ENCODE results near the gene HHEX. TPM values are rescaled to one million over a fixed set of nuclear protein-coding genes. Genes with fewer than 3 reads are reported as not detected.

The HHEX gene
- total and polyA plus RNA-seq, 2 of the 4 experiments (the other 2 are of a cell fraction): 2.3 to 7.7 TPM

DNA sequence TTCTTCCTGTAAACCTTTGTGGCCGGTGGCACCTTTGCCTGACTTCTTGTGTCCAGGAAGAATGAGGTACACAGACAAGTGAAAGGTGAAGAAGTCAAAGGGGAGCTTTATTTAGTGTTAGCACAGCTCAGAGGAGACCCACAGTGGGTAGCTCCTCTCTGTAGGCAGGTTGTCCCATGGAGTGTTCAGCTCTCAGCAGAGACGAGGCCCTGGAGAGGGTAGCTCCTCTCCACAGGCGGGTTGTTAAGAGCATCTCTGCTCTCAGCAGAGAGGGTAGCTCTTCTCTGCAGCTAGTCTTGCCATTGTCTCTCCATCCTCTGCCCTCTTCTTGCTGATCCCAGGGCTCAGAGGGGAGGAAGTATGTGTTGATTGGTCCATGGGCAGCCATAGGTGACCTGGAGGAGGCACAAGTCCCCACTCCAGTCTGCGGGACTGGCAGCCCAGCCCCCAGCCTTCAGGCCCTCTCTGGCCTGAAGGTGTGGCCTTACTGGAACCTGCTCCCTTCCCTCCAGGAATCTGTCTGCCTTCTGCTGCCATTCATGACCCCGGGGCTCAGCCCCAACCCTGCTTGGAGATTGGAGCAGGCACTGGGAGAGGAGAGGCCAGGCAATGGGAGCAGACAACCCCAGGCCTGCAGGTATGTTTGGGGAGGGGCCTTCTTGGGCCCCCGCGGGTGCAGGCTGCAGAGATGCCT, 24.5 kb downstream of the HHEX start:
- no peak overlapping the region for H2AFZ ChIP-seq (replicated peaks; ENCODE audit: low read length, poor library complexity)
- H4K91ac ChIP-seq (ENCODE audit: insufficient read depth, low read depth, low read length): no peak overlapping the region
- no peak overlapping the region for H2BK120ac ChIP-seq (ENCODE audit: low read depth, low read length)
- no peak for DNase-seq
- no peak overlapping the region for H3K4me3 ChIP-seq (ENCODE audit: insufficient read depth, low read depth, low read length)
- no peaks in the 10 kb centered on the region for H3K36me3 ChIP-seq (ENCODE audit: control insufficient read depth, insufficient read depth, low read length)
- ChIA-PET CTCF (no interaction called here), POLR2A (ENCODE audit: unreplicated experiment) (no interaction called here)
- H3K27me3 ChIP-seq (ENCODE audit: control insufficient read depth, insufficient read depth, low read length): no peaks in the 10 kb centered on the region
- no peak overlapping the region for H2BK15ac ChIP-seq (ENCODE audit: low read depth, low read length)
- H4K5ac ChIP-seq (ENCODE audit: low read depth, low read length): no peak overlapping the region
- ATAC-seq (ENCODE audit: low read depth): no peak
- no peaks in the 10 kb centered on the region for H3K79me1 ChIP-seq (ENCODE audit: low read depth in 1 of 2, low read length in 2 of 2)
- no peak overlapping the region for H3K14ac ChIP-seq (replicated peaks; ENCODE audit: low read depth, low read length)
- H3K9me1 ChIP-seq (ENCODE audit: insufficient read depth, low read length): no peaks in the 10 kb centered on the region; the same call in 1 of the 2 replicates
- in situ Hi-C loops (cut with MboI; ENCODE audit: low sequenced_read_pairs) (no loop called here), dilution Hi-C loops (cut with HindIII; ENCODE audit: low sequenced_read_pairs, unreplicated experiment) (no loop called here), intact Hi-C loops (cut with micrococcal nuclease) (no loop called here)
- H3K4ac ChIP-seq (ENCODE audit: low read depth, low read length): no peak overlapping the region
- TF ChIP-seq BHLHE40 (IDR thresholded peaks at IDR 0.05; ENCODE audit: low read depth, low read length) (no peak), MAZ (IDR thresholded peaks at IDR 0.05; ENCODE audit: borderline replicate concordance, low read depth, low read length) (no peak), RFX5 (IDR thresholded peaks at IDR 0.05; ENCODE audit: low read depth, low read length) (no peak), NFE2L2 (IDR thresholded peaks at IDR 0.05; ENCODE audit: low read depth, low read length) (no peak), RAD21 (IDR thresholded peaks at IDR 0.05; ENCODE audit: low read length) (no peak), RCOR1 (IDR thresholded peaks at IDR 0.05; ENCODE audit: insufficient replicate concordance, low read length) (no peak), CTCF (conservative IDR thresholded peaks at IDR 0.05; ENCODE audit: low read depth, low read length) (no peak), MAFK (IDR thresholded peaks at IDR 0.05; ENCODE audit: low read depth, low read length) (no peak)
- TF ChIP-seq, protein P1, sequence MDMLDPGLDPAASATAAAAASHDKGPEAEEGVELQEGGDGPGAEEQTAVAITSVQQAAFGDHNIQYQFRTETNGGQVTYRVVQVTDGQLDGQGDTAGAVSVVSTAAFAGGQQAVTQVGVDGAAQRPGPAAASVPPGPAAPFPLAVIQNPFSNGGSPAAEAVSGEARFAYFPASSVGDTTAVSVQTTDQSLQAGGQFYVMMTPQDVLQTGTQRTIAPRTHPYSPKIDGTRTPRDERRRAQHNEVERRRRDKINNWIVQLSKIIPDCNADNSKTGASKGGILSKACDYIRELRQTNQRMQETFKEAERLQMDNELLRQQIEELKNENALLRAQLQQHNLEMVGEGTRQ (IDR thresholded peaks at IDR 0.05; ENCODE audit: low read depth, low read length): no peak
- H3K23ac ChIP-seq (ENCODE audit: low read depth, low read length): no peak overlapping the region
- no peak overlapping the region for H2BK5ac ChIP-seq (ENCODE audit: low read depth, low read length, poor library complexity, severe bottlenecking)
- H3K9me3 ChIP-seq (ENCODE audit: control insufficient read depth, insufficient read depth, low read length): peaks cover 5% of the 10 kb centered on the region
- no peak overlapping the region for H3K9ac ChIP-seq (ENCODE audit: low read depth, low read length)
- no peak overlapping the region for H3K4me2 ChIP-seq (ENCODE audit: low read depth, low read length)
- no peak overlapping the region for H3K56ac ChIP-seq (ENCODE audit: extremely low read depth, insufficient read depth, low read length)
- H4K8ac ChIP-seq (ENCODE audit: low read depth in 2 of 2, low read length in 2 of 2): no peak overlapping the region
- H3K4me1 ChIP-seq (ENCODE audit: control insufficient read depth, insufficient read depth, low read length): peaks cover 2% of the 10 kb centered on the region; the same call in 1 of the 2 replicates
- no peak overlapping the region for H3K27ac ChIP-seq (ENCODE audit: insufficient read depth, low read length)
- no TSS peak for BruUV-seq (replicated peaks)
- no peak overlapping the region for H3K18ac ChIP-seq (ENCODE audit: low read depth, low read length)
- WGBS, 2 experiments (ENCODE audit: extremely low coverage in 2 of 2, insufficient read length in 1 of 2): no CpG with 5 or more reads among the region's 7 CpGs
- H2BK20ac ChIP-seq (ENCODE audit: low read depth, low read length): no peak overlapping the region
- H4K20me1 ChIP-seq (ENCODE audit: insufficient read depth, low read length): no peaks in the 10 kb centered on the region
- no peak overlapping the region for H2AK5ac ChIP-seq (ENCODE audit: low read depth, low read length)
- no peak overlapping the region for H2AK9ac ChIP-seq (replicated peaks; ENCODE audit: low read depth, low read length, poor library complexity)
